ENCODE results near the gene ZNF831.

DNA sequence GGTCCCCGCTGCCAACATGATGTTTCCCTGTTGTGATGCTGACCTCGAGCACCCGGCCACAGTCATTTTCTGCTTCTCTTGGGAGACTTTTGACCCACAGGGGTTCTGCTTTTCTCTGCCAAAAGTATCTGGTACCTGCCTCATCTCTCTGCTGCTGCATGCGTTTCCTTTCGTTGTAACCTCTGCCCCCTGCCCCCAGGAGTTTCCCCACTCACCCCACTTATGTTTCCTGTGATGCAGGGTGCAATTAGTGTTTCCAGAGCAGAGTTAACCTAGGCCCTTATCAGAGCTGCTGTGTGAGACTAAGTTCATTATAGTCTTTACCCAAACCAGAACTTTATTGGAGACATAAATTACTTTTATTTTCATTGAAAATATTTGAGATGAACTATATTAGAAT, 71.6 kb downstream of the ZNF831 start:
- TF ChIP-seq, protein P1, sequence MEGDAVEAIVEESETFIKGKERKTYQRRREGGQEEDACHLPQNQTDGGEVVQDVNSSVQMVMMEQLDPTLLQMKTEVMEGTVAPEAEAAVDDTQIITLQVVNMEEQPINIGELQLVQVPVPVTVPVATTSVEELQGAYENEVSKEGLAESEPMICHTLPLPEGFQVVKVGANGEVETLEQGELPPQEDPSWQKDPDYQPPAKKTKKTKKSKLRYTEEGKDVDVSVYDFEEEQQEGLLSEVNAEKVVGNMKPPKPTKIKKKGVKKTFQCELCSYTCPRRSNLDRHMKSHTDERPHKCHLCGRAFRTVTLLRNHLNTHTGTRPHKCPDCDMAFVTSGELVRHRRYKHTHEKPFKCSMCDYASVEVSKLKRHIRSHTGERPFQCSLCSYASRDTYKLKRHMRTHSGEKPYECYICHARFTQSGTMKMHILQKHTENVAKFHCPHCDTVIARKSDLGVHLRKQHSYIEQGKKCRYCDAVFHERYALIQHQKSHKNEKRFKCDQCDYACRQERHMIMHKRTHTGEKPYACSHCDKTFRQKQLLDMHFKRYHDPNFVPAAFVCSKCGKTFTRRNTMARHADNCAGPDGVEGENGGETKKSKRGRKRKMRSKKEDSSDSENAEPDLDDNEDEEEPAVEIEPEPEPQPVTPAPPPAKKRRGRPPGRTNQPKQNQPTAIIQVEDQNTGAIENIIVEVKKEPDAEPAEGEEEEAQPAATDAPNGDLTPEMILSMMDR (conservative IDR thresholded peaks at IDR 0.05 in 1 of 2, IDR thresholded peaks at IDR 0.05 in 1 of 2; ENCODE audit: extremely low read depth in 1 of 2, insufficient read depth in 1 of 2, low read depth in 1 of 2, low read length in 2 of 2) = no peak
- no peak for TF ChIP-seq EZH2 (IDR thresholded peaks at IDR 0.05; ENCODE audit: borderline replicate concordance, low read length)

Data from mammary epithelial cell (primary cell).